Uterus (tissue), 2 donors: Measurements from ENCODE around the gene LSM14A.

Source experiments
- POLR2A ChIP-seq, 2 donors: fragments of 450-650 bp; IDR thresholded peaks; one replicate each; pipeline ENCODE4 v1.6.1; 2016; ENCODE audit warnings: antibody characterized with exemption in 2 of 2, mild to moderate bottlenecking in 1 of 2, moderate library complexity in 1 of 2
- TF ChIP-seq, protein P1 (sequence below), 4 experiments: fragments of 200-600 bp in 2 of 4; fragments of 450-650 bp in 2 of 4; sonication (generic) in 2 of 4; IDR thresholded peaks; one replicate each; pipeline ENCODE4 v1.5.1; 2016 to 2019; ENCODE audit warnings: antibody characterized with exemption in 4 of 4, mild to moderate bottlenecking in 2 of 4, moderate library complexity in 1 of 4

GRCh38 chr19:34254698-34255432, 82.6 kb downstream of the LSM14A start:
- TF ChIP-seq, protein P1, sequence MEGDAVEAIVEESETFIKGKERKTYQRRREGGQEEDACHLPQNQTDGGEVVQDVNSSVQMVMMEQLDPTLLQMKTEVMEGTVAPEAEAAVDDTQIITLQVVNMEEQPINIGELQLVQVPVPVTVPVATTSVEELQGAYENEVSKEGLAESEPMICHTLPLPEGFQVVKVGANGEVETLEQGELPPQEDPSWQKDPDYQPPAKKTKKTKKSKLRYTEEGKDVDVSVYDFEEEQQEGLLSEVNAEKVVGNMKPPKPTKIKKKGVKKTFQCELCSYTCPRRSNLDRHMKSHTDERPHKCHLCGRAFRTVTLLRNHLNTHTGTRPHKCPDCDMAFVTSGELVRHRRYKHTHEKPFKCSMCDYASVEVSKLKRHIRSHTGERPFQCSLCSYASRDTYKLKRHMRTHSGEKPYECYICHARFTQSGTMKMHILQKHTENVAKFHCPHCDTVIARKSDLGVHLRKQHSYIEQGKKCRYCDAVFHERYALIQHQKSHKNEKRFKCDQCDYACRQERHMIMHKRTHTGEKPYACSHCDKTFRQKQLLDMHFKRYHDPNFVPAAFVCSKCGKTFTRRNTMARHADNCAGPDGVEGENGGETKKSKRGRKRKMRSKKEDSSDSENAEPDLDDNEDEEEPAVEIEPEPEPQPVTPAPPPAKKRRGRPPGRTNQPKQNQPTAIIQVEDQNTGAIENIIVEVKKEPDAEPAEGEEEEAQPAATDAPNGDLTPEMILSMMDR (IDR thresholded peaks at IDR 0.05), result no peak
- peak in 1 of 2 donors; percentile 29 for TF ChIP-seq POLR2A (IDR thresholded peaks at IDR 0.05)
